Neural cell (in vitro differentiated cells): Measurements from ENCODE around the gene C7. TPM values are rescaled to one million over a fixed set of nuclear protein-coding genes. Genes with fewer than 3 reads are reported as not detected.

Experiments used
- H2AFZ ChIP-seq: fragments of 200-600, 300-800 bp; sonication (generic), shearing (Covaris generic); 2 replicates; pipeline ENCODE4 v1.6.0; 2014; ENCODE audit warnings: low read depth, mild to moderate bottlenecking, antibody characterized with exemption, low read length, moderate library complexity
- H3F3A ChIP-seq: fragments of 200-600 bp; shearing (Covaris generic); 2 replicates; pipeline ENCODE4 v1.6.1; 2016; ENCODE audit warnings: mild to moderate bottlenecking, moderate library complexity, mixed read lengths, antibody characterized with exemption, low read length; ENCODE audit not compliant: insufficient read depth, poor library complexity, severe bottlenecking
- H3K27ac ChIP-seq: fragments of 200-600, 300-800 bp; sonication (generic), shearing (Covaris generic); 2 replicates; pipeline ENCODE4 v1.5.1; 2014; ENCODE audit warnings: mild to moderate bottlenecking, low read length, moderate library complexity
- H3K27me3 ChIP-seq: fragments of 300-800, 200-600 bp; sonication (generic), shearing (Covaris generic); 2 replicates; pipeline ENCODE4 v1.6.0; 2014; ENCODE audit warnings: mild to moderate bottlenecking, low read depth, low read length, moderate library complexity; ENCODE audit not compliant: insufficient read depth
- H3K36me3 ChIP-seq: fragments of 300-800, 200-600 bp; sonication (generic), shearing (Covaris generic); 2 replicates; pipeline ENCODE4 v1.5.1; 2014; ENCODE audit warnings: mild to moderate bottlenecking, antibody characterized with exemption, low read length, moderate library complexity; ENCODE audit not compliant: insufficient read depth
- H3K4me2 ChIP-seq: fragments of 300-800, 200-600 bp; sonication (generic), shearing (Covaris generic); 2 replicates; pipeline ENCODE4 v1.6.0; 2014; ENCODE audit warnings: mild to moderate bottlenecking, low read length
- H3K4me3 ChIP-seq: fragments of 300-800, 200-600 bp; sonication (generic), shearing (Covaris generic); 2 replicates; pipeline ENCODE4 v1.5.1; 2014; ENCODE audit warnings: mild to moderate bottlenecking, low read length, moderate library complexity
- H3K79me2 ChIP-seq: fragments of 200-600 bp; shearing (Covaris generic); replicated peaks from 2 replicates; pipeline ENCODE4 v1.6.0; 2014; ENCODE audit warnings: mild to moderate bottlenecking, low read length, moderate library complexity; ENCODE audit not compliant: insufficient read depth
- H3K9ac ChIP-seq: fragments of 300-800, 200-600 bp; sonication (generic), shearing (Covaris generic); 2 replicates; pipeline ENCODE4 v1.6.1; 2016; ENCODE audit warnings: mild to moderate bottlenecking, low read length, mixed read lengths
- H3K9me2 ChIP-seq: fragments of 200-600 bp; shearing (Covaris generic); 2 replicates; pipeline ENCODE4 v1.6.1; 2016; ENCODE audit warnings: mild to moderate bottlenecking, low read length, mixed read lengths; ENCODE audit not compliant: insufficient read depth
- H3K9me3 ChIP-seq: fragments of 200-600, 300-800 bp; sonication (generic), shearing (Covaris generic); 2 replicates; pipeline ENCODE4 v1.6.1; 2016; ENCODE audit warnings: mild to moderate bottlenecking, mixed run types, low read length, moderate library complexity, mixed read lengths
- H4K20me1 ChIP-seq: fragments of 200-600 bp; shearing (Covaris generic); 2 replicates; pipeline ENCODE4 v1.6.1; 2016; ENCODE audit warnings: mild to moderate bottlenecking, mixed run types; ENCODE audit not compliant: insufficient read depth
- CTCF ChIP-seq: fragments of 450-650 bp; IDR thresholded peaks from 2 replicates; pipeline ENCODE4 v1.5.1; 2014; ENCODE audit warnings: antibody characterized with exemption, mild to moderate bottlenecking, moderate library complexity; ENCODE audit not compliant: poor library complexity, severe bottlenecking
- EP300 ChIP-seq: fragments of 450-650 bp; conservative IDR thresholded peaks from 2 replicates; pipeline ENCODE4 v1.6.1; 2014; ENCODE audit warnings: antibody characterized with exemption, mild to moderate bottlenecking, moderate library complexity; ENCODE audit not compliant: poor library complexity, severe bottlenecking
- EZH2 ChIP-seq: fragments of 200-600, 300-800 bp; shearing (Covaris generic), sonication (generic); IDR thresholded peaks from 2 replicates; pipeline ENCODE4 v1.6.1; 2014; ENCODE audit warnings: antibody characterized with exemption, low read length, borderline replicate concordance, mild to moderate bottlenecking; ENCODE audit not compliant: insufficient read depth, poor library complexity, severe bottlenecking
- MXI1 ChIP-seq: fragments of 450-650 bp; conservative IDR thresholded peaks from 2 replicates; pipeline ENCODE4 v1.6.1; 2014; ENCODE audit warnings: antibody characterized with exemption, mild to moderate bottlenecking; ENCODE audit not compliant: poor library complexity, severe bottlenecking
- POLR2AphosphoS5 ChIP-seq: IDR thresholded peaks from 2 replicates; pipeline ENCODE4 v1.6.1; 2012
- RAD21 ChIP-seq: fragments of 450-650 bp; conservative IDR thresholded peaks from 2 replicates; pipeline ENCODE4 v1.6.1; 2014; ENCODE audit warnings: antibody characterized with exemption, mild to moderate bottlenecking, moderate library complexity
- REST ChIP-seq: IDR thresholded peaks from 2 replicates; pipeline ENCODE4 v1.6.1; 2012; ENCODE audit warnings: borderline replicate concordance
- SMC3 ChIP-seq: fragments of 450-650 bp; conservative IDR thresholded peaks from 2 replicates; pipeline ENCODE4 v1.6.1; 2014; ENCODE audit warnings: antibody characterized with exemption, mild to moderate bottlenecking, moderate library complexity; ENCODE audit not compliant: poor library complexity
- TAF1 ChIP-seq: IDR thresholded peaks from 2 replicates; pipeline ENCODE4 v1.6.1; 2012; ENCODE audit warnings: low read depth
- polyA plus RNA-seq: library from polyadenylated mRNA; depleted of rRNA; stranded (reverse); fragments of >200 nt; gene quantifications from 2 replicates; pipeline ENCODE4 v1.2.3, GENCODE V29; 2014

Gene C7
- polyA plus RNA-seq, 1 donor from 2014 or later = not detected

GRCh38 chr5:40976836-40977235, 67.5 kb downstream of the C7 start:
- H4K20me1 ChIP-seq = no peaks in the 10 kb centered on the region
- no peaks in the 10 kb centered on the region for H3F3A ChIP-seq
- H3K27me3 ChIP-seq = no peaks in the 10 kb centered on the region
- no peaks in the 10 kb centered on the region for H3K9me2 ChIP-seq
- no peak for TF ChIP-seq TAF1
- no peak for TF ChIP-seq RAD21
- no peak for TF ChIP-seq POLR2AphosphoS5
- no peak for TF ChIP-seq SMC3
- TF ChIP-seq CTCF = no peak
- TF ChIP-seq MXI1 = no peak
- no peak for TF ChIP-seq REST
- TF ChIP-seq EP300 = no peak
- TF ChIP-seq EZH2 = no peak
- no peaks in the 10 kb centered on the region for H3K36me3 ChIP-seq
- no peak overlapping the region for H3K9ac ChIP-seq
- no peaks in the 10 kb centered on the region for H3K9me3 ChIP-seq
- no peak overlapping the region for H3K27ac ChIP-seq
- no peak overlapping the region for H3K4me3 ChIP-seq
- no peak overlapping the region for H3K4me2 ChIP-seq
- H2AFZ ChIP-seq = no peak overlapping the region
- no peaks in the 10 kb centered on the region for H3K79me2 ChIP-seq

DNA sequence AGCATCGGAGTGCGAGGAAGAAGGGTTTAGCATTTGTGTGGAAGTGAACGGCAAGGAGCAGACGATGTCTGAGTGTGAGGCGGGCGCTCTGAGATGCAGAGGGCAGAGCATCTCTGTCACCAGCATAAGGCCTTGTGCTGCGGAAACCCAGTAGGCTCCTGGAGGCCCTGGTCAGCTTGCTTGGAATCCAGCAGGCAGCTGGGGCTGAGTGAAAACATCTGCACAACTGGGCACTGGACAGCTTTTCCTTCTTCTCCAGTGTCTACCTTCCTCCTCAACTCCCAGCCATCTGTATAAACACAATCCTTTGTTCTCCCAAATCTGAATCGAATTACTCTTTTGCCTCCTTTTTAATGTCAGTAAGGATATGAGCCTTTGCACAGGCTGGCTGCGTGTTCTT, 72.1 kb downstream of the C7 start:
- Histone ChIP-seq H3K4me3 (no peak overlapping the region), H3K79me2 (no peaks in the 10 kb centered on the region), H3K4me2 (no peak overlapping the region), H4K20me1 (no peaks in the 10 kb centered on the region), H3K9ac (no peak overlapping the region), H3K27ac (no peak overlapping the region), H3K9me2 (no peaks in the 10 kb centered on the region), H2AFZ (no peak overlapping the region), H3F3A (peaks cover 6% of the 10 kb centered on the region), H3K36me3 (no peaks in the 10 kb centered on the region), H3K27me3 (no peaks in the 10 kb centered on the region), H3K9me3 (no peaks in the 10 kb centered on the region)
- TF ChIP-seq RAD21 (no peak), SMC3 (no peak), MXI1 (no peak)

GRCh38 chr5:40983781-40984180, 74.5 kb downstream of the C7 start:
- peaks cover 6% of the 10 kb centered on the region for H3F3A ChIP-seq
- no peak overlapping the region for H2AFZ ChIP-seq
- no peaks in the 10 kb centered on the region for H3K9me2 ChIP-seq
- no peak overlapping the region for H3K4me2 ChIP-seq
- no peak for TF ChIP-seq TAF1
- TF ChIP-seq CTCF = no peak
- TF ChIP-seq EZH2 = no peak
- no peak for TF ChIP-seq RAD21
- no peak for TF ChIP-seq REST
- TF ChIP-seq POLR2AphosphoS5 = no peak
- TF ChIP-seq SMC3 = no peak
- TF ChIP-seq MXI1 = no peak
- TF ChIP-seq EP300 = no peak
- no peaks in the 10 kb centered on the region for H4K20me1 ChIP-seq
- no peaks in the 10 kb centered on the region for H3K27me3 ChIP-seq
- H3K36me3 ChIP-seq = no peaks in the 10 kb centered on the region
- H3K27ac ChIP-seq = no peak overlapping the region
- H3K4me3 ChIP-seq = no peak overlapping the region
- H3K79me2 ChIP-seq = no peaks in the 10 kb centered on the region
- H3K9ac ChIP-seq = no peak overlapping the region
- no peaks in the 10 kb centered on the region for H3K9me3 ChIP-seq
